ENCODE results near the gene WNT3. TPM values are rescaled to one million over a fixed set of nuclear protein-coding genes. Genes with fewer than 3 reads are reported as not detected.

WNT3 gene
- total and polyA plus RNA-seq, 2 of the 8 experiments (the other 6 are each of a cell fraction or from before 2014, with no cell fraction given): 0.56 to 2.0 TPM

- DNase-seq (ENCODE audit: low read depth in 1 of 2, low spot score in 2 of 2) (no peak), FAIRE-seq (no peak)
- Histone ChIP-seq H2BK12ac (ENCODE audit: low read depth, low read length) (no peak overlapping the region), H2AK5ac (ENCODE audit: low read depth, low read length) (no peak overlapping the region), H3K4me3 (ENCODE audit: extremely low read depth in 1 of 4, insufficient read depth in 2 of 4, low read depth in 3 of 4, low read length in 4 of 4) (no peak overlapping the region), H3K36me3 (ENCODE audit: control insufficient read depth in 2 of 4, insufficient read depth in 4 of 4, low read length in 3 of 4) (no peaks in the 10 kb centered on the region), H3K56ac (replicated peaks; ENCODE audit: insufficient read length, low read depth, low read length) (no peak overlapping the region), H2BK20ac (ENCODE audit: low read length) (no peak overlapping the region), H4K8ac (ENCODE audit: extremely low read depth, insufficient read depth, low read length) (no peak overlapping the region), H4K91ac (replicated peaks; ENCODE audit: insufficient read length, low read length) (no peak overlapping the region), H3K23ac (ENCODE audit: insufficient read length) (no peak overlapping the region), H3K4ac (replicated peaks; ENCODE audit: insufficient read length, low read depth, low read length) (no peak overlapping the region), H3K4me1 (replicated peaks in 1 of 4; ENCODE audit: control insufficient read depth in 3 of 4, insufficient read depth in 4 of 4, low read length in 3 of 4) (peaks cover 0 to 5% (median 0%) of the 10 kb centered on the region in 4 experiments; a peak in 2 of 7 replicates), H3K23me2 (ENCODE audit: low read depth, low read length) (no peaks in the 10 kb centered on the region), H4K5ac (ENCODE audit: insufficient read length, low read depth, low read length) (no peak overlapping the region), H4K20me1 (replicated peaks in 1 of 2; ENCODE audit: control insufficient read depth in 1 of 2, insufficient read depth in 2 of 2, low read length in 2 of 2) (no peaks in the 10 kb centered on the region), H3K79me2 (ENCODE audit: control insufficient read depth in 1 of 2, insufficient read depth in 2 of 2, low read length in 2 of 2) (no peaks in the 10 kb centered on the region), H3K27ac (ENCODE audit: low read depth, low read length) (no peak overlapping the region), H3K79me1 (ENCODE audit: low read depth, low read length) (no peaks in the 10 kb centered on the region), H2BK5ac (ENCODE audit: low read depth, low read length) (no peak overlapping the region), H3K27me3 (replicated peaks in 1 of 4; ENCODE audit: control insufficient read depth in 3 of 4, extremely low read depth in 1 of 4, insufficient read depth in 3 of 4, low read length in 3 of 4) (peaks cover 0 to 36% (median 21%) of the 10 kb centered on the region in 4 experiments; a peak in 5 of 7 replicates), H2BK120ac (replicated peaks; ENCODE audit: low read depth, low read length) (no peak overlapping the region), H3K18ac (ENCODE audit: extremely low read depth, low read length) (no peak overlapping the region), H2AFZ (ENCODE audit: low read length) (no peak overlapping the region), H3K9ac (replicated peaks in 1 of 4; ENCODE audit: extremely low read depth in 1 of 4, low read depth in 3 of 4, low read length in 3 of 4) (no peak overlapping the region), H3K14ac (ENCODE audit: insufficient read length) (no peak overlapping the region), H2BK15ac (ENCODE audit: low read length) (no peak overlapping the region), H3K4me2 (ENCODE audit: insufficient read depth in 1 of 2, low read depth in 2 of 2, low read length in 2 of 2) (no peak overlapping the region), H3K9me3 (ENCODE audit: insufficient read depth in 2 of 2, low read depth in 1 of 2, low read length in 1 of 2) (peaks cover 5% of the 10 kb centered on the region in 2 experiments; a peak in 1 of 4 replicates)
- POLR2A ChIA-PET (ENCODE audit: partially characterized antibody): interaction anchor here (0.9 kb wide), 1 partner anchor 13 kb away, joined by 4 read pairs; no protein-coding TSS in a partner anchor
- CTCF ChIA-PET (ENCODE audit: partially characterized antibody): interaction anchor here (0.9 to 10.7 kb wide), 11 partner anchors 11 to 997 kb away, joined by 3 to 81 read pairs (median 4); no protein-coding TSS in a partner anchor
- WGBS, 2 experiments (ENCODE audit: extremely low coverage in 1 of 2, insufficient coverage in 1 of 2, insufficient read length in 1 of 2, insufficient replicate concordance in 2 of 2, low coverage in 1 of 2, low lambda C conversion rate in 2 of 2, missing lambda C conversion rate in 1 of 2): 82% methylated on average over 5 of the region's 7 CpGs; no CpG with 5 or more reads in 1 of the 2 experiments
- TF ChIP-seq NANOG (IDR thresholded peaks at IDR 0.05; ENCODE audit: insufficient read depth, low read depth, low read length, poor library complexity, severe bottlenecking) (no peak), TEAD4 (IDR thresholded peaks at IDR 0.05; ENCODE audit: low read depth, low read length) (peak; percentile 65)
Observed at GRCh38 chr17:46785696-46786095, 32.8 kb downstream of the WNT3 start.

All from H1 (cell line).